ENCODE results near the gene MMADHC. TPM values are rescaled to one million over a fixed set of nuclear protein-coding genes. Genes with fewer than 3 reads are reported as not detected.

The MMADHC gene
- total RNA-seq, 1 experiment from 2014 or later: 149 TPM

- H2AK5ac ChIP-seq (ENCODE audit: insufficient read length, low read length): no peak overlapping the region
Measured at GRCh38 chr2:149594411-149594810, 6.8 kb upstream of the MMADHC start.

More at GRCh38 chr2:149594411-149594810, 6.8 kb upstream of the MMADHC start:
- no CpG with 5 or more reads among the region's 2 CpGs for WGBS (ENCODE audit: extremely low coverage, insufficient read length, low lambda C conversion rate)
- no peaks in the 10 kb centered on the region for H3K79me1 ChIP-seq (ENCODE audit: insufficient read depth, low read depth, low read length, poor library complexity, severe bottlenecking)
- no peak overlapping the region for H2BK20ac ChIP-seq (ENCODE audit: low read depth, low read length, poor library complexity, severe bottlenecking)
- no peak overlapping the region for H3K23ac ChIP-seq (ENCODE audit: insufficient read length, low read depth, low read length)
- H3K9me3 Mint-ChIP-seq: no peaks in the 10 kb centered on the region
- no peak overlapping the region for H4K5ac ChIP-seq (ENCODE audit: insufficient read length, low read depth, low read length)
- H3K56ac ChIP-seq (ENCODE audit: insufficient read length, low read depth, low read length): no peak overlapping the region
- no peak overlapping the region for H3K27ac ChIP-seq (ENCODE audit: insufficient read length, low read depth, low read length)
- no peak overlapping the region for H3K14ac ChIP-seq (ENCODE audit: insufficient read depth, low read length)
- H3K9me3 ChIP-seq (ENCODE audit: control insufficient read depth, low read depth, low read length): no peaks in the 10 kb centered on the region
- no peak overlapping the region for H3K4me3 Mint-ChIP-seq
- no peak overlapping the region for H4K91ac ChIP-seq (ENCODE audit: insufficient read length, low read depth, low read length)
- no peaks in the 10 kb centered on the region for H3K79me2 ChIP-seq (ENCODE audit: insufficient read depth, low read length)
- H2BK5ac ChIP-seq (ENCODE audit: insufficient read length, low read length): no peak overlapping the region
- no peaks in the 10 kb centered on the region for H3K36me3 Mint-ChIP-seq (ENCODE audit: insufficient read depth in 1 of 3, low read depth in 3 of 3)
- H2BK15ac ChIP-seq (ENCODE audit: low read depth, low read length): no peak overlapping the region
- H3K9ac ChIP-seq (ENCODE audit: extremely low read depth, insufficient read length, low read length): no peak overlapping the region
- DNase-seq: no peak
- no peak overlapping the region for H3K27ac Mint-ChIP-seq
- H2AFZ ChIP-seq (ENCODE audit: low read length): no peak overlapping the region
- peaks cover 16 to 22% of the 10 kb centered on the region in 2 experiments for H3K4me1 Mint-ChIP-seq
- H3K18ac ChIP-seq (ENCODE audit: insufficient read length, low read depth, low read length): no peak overlapping the region
- no peak overlapping the region for H2BK120ac ChIP-seq (ENCODE audit: low read depth, low read length, poor library complexity, severe bottlenecking)
- no peak overlapping the region for H3K4ac ChIP-seq (ENCODE audit: low read depth, low read length)
- no peaks in the 10 kb centered on the region for H3K23me2 ChIP-seq (ENCODE audit: insufficient read length, low read depth, low read length, poor library complexity, severe bottlenecking)
- H4K20me1 ChIP-seq (ENCODE audit: control insufficient read depth, insufficient read depth, insufficient read length): no peaks in the 10 kb centered on the region
- H2BK12ac ChIP-seq (ENCODE audit: insufficient read length, low read depth, low read length): no peak overlapping the region
- no peaks in the 10 kb centered on the region for H3K27me3 ChIP-seq (ENCODE audit: insufficient read depth, low read length)
- no peak overlapping the region for H4K8ac ChIP-seq (replicated peaks; ENCODE audit: insufficient read length, low read depth, low read length)
- H3T11ph ChIP-seq (ENCODE audit: low read length): no peak overlapping the region
- no peaks in the 10 kb centered on the region for H3K27me3 Mint-ChIP-seq (ENCODE audit: low read depth)
- no peak for TF ChIP-seq CTCF (conservative IDR thresholded peaks at IDR 0.05)
- no peak overlapping the region for H3K4me2 ChIP-seq (ENCODE audit: insufficient read depth, insufficient read length, low read length)
- no peaks in the 10 kb centered on the region for H3K4me1 ChIP-seq (ENCODE audit: insufficient read depth, low read length)

Measured in H9 (cell line).